Activated CD8-positive, alpha-beta T cell treated with anti-CD3 and anti-CD28 coated beads for 36 hours (primary cell): Measurements from ENCODE around the gene AXIN2. TPM values are rescaled to one million over a fixed set of nuclear protein-coding genes. Genes with fewer than 3 reads are reported as not detected.

Source experiments
- ATAC-seq: fragments of 200-7000 bp; cut with Tn5 transposase; one replicate; pipeline ENCODE4 v1.10.0; 2021; ENCODE audit warnings: mild to moderate bottlenecking, moderate library complexity
- CTCF ChIA-PET: fragments of 350-600 bp; sonication (Branson Sonifier 250); formaldehyde crosslinking; loops from one replicate; lab custom pipeline; 2021; ENCODE audit warnings: antibody characterized with exemption; lab: Charles Lee
- POLR2A ChIA-PET: fragments of 350-600 bp; sonication (Branson Sonifier 250); formaldehyde crosslinking; loops from one replicate; lab custom pipeline; 2021; ENCODE audit warnings: antibody characterized with exemption; lab: Charles Lee
- DNase-seq: peaks from one replicate; pipeline ENCODE4 v3.0.0-alpha.2; 2020
- H3K27ac Mint-ChIP-seq: one replicate; pipeline ENCODE4 v1.8.0; 2021; ENCODE audit warnings: mild to moderate bottlenecking, mixed read lengths
- H3K27me3 Mint-ChIP-seq: one replicate; pipeline ENCODE4 v1.8.0; 2021; ENCODE audit warnings: mixed read lengths
- H3K36me3 Mint-ChIP-seq: one replicate; pipeline ENCODE4 v1.8.0; 2021; ENCODE audit warnings: low read depth, mixed read lengths
- H3K4me1 Mint-ChIP-seq: one replicate; pipeline ENCODE4 v1.8.0; 2021; ENCODE audit warnings: low read depth, mixed read lengths
- H3K4me3 Mint-ChIP-seq: one replicate; pipeline ENCODE4 v1.8.0; 2021; ENCODE audit warnings: mild to moderate bottlenecking, moderate library complexity, mixed read lengths
- H3K9me3 Mint-ChIP-seq: one replicate; pipeline ENCODE4 v1.8.0; 2021; ENCODE audit warnings: mixed read lengths
- intact Hi-C: fragments of 100-400 bp; cut with micrococcal nuclease; formaldehyde crosslinking; loops from one replicate; pipeline ENCODE4 v1.10.0; 2022
- total RNA-seq, 2 experiments: library from RNA; stranded (reverse); gene quantifications; one replicate each; pipeline ENCODE4 v1.2.3, GENCODE V29; 2021
- TF ChIP-seq, protein P1 (sequence below): fragments of 200-600 bp; IDR thresholded peaks from one replicate; pipeline ENCODE4 v1.8.0; 2022; ENCODE audit warnings: antibody characterized with exemption, mild to moderate bottlenecking

AXIN2 gene
- total RNA-seq, 2 experiments from 2014 or later, result 0.69 to 1.0 TPM

DNA sequence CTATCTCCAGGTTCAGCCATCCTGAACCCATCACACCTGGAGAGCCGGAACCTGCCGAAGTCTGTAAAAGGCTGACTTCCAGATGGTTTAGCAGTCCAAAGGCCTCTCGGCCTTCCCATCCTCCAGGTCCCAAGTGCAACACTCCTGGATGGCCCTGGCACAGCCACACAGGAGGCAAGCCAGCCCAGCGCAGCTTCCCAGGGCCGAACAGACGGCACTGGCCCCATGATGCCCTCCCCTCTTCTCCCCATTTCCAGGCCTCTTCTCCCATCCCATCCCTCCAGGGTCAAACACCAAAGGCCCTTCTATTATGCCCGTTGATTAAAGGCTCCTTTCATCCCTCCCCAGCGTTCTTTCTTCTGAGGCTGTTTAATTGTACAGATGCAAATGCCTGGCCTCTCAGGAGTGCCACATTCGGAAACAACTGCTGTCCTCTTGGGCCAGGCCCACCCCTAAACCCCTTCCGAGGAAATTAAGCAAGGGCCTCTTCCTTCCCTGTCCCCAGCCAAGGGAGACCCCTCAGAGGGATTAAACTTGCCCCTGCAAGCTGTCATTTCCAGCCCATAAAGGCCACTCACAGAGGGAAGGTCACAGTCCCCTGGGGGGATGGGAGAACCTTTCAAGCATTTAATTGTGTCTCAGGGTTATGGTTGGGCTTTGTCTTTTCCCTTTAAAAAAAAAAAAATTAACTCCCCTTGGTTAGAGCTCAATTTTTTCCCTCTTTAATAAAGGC lies 30.8 kb downstream of the AXIN2 start:
- intact Hi-C loops, result no loop called here

DNA sequence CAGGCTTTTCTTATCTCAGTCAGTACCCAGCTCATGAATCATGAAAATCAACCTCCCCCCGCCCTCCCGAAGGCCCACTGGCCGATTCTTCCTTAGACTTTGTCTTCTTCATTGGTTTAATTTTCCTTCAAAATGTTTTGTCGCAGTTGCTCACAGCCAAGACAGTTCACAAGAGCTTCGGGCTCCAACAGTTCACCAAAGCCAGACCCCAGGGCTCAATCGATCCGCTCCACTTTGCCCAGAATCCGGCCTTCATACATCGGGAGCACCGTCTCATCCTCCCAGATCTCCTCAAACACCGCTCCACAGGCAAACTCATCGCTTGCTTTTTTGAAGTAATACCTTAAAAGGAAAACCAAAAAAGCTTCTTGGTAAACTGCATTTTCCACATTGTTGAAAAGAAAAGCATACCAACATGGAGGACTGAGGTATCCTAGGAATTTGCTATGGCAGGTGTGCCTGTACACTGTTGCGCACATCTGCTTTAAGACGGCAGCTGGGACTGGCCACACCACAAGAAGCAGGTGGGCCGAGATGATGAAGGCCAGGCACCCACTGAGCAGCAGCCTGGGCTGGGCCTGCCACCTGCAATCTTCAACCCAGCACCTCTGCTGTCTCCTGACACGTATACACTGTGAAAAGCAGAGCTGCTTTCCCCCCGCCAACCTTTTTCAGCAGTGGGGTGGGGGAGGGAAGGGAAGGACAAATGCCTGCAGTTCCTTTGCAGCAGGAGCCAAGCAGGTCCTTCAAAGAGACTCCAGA lies 31.5 kb downstream of the AXIN2 start:
- peaks cover 6% of the 10 kb centered on the region for H3K4me1 Mint-ChIP-seq
- no peak overlapping the region for H3K4me3 Mint-ChIP-seq
- H3K36me3 Mint-ChIP-seq, result no peaks in the 10 kb centered on the region
- H3K27me3 Mint-ChIP-seq, result no peaks in the 10 kb centered on the region
- ChIA-PET POLR2A (no interaction called here), CTCF (interaction anchor here (1.5 kb wide), 1 partner anchor 10 kb away, joined by 4 read pairs; no protein-coding TSS in a partner anchor)
- TF ChIP-seq, protein P1, sequence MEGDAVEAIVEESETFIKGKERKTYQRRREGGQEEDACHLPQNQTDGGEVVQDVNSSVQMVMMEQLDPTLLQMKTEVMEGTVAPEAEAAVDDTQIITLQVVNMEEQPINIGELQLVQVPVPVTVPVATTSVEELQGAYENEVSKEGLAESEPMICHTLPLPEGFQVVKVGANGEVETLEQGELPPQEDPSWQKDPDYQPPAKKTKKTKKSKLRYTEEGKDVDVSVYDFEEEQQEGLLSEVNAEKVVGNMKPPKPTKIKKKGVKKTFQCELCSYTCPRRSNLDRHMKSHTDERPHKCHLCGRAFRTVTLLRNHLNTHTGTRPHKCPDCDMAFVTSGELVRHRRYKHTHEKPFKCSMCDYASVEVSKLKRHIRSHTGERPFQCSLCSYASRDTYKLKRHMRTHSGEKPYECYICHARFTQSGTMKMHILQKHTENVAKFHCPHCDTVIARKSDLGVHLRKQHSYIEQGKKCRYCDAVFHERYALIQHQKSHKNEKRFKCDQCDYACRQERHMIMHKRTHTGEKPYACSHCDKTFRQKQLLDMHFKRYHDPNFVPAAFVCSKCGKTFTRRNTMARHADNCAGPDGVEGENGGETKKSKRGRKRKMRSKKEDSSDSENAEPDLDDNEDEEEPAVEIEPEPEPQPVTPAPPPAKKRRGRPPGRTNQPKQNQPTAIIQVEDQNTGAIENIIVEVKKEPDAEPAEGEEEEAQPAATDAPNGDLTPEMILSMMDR, result no peak
- H3K9me3 Mint-ChIP-seq, result no peaks in the 10 kb centered on the region
- no peak for DNase-seq
- no peak overlapping the region for H3K27ac Mint-ChIP-seq
- intact Hi-C loops, result no loop called here
- ATAC-seq, result no peak

More for the DNA sequence above, 30.8 kb downstream of the AXIN2 start:
- no peak for DNase-seq
- H3K4me3 Mint-ChIP-seq, result no peak overlapping the region
- no peaks in the 10 kb centered on the region for H3K27me3 Mint-ChIP-seq
- H3K36me3 Mint-ChIP-seq, result peaks cover 3% of the 10 kb centered on the region
- no peak for ATAC-seq
- CTCF ChIA-PET, result interaction anchor here (1.2 to 1.5 kb wide), 2 partner anchors 9 to 14 kb away, joined by 3 to 4 read pairs; no protein-coding TSS in a partner anchor
- TF ChIP-seq, protein P1, result no peak
- no peaks in the 10 kb centered on the region for H3K9me3 Mint-ChIP-seq
- POLR2A ChIA-PET, result interaction anchor here (1.0 kb wide), 1 partner anchor 11 kb away, joined by 3 read pairs; no protein-coding TSS in a partner anchor
- H3K4me1 Mint-ChIP-seq, result peaks cover 6% of the 10 kb centered on the region
- no peak overlapping the region for H3K27ac Mint-ChIP-seq

DNA sequence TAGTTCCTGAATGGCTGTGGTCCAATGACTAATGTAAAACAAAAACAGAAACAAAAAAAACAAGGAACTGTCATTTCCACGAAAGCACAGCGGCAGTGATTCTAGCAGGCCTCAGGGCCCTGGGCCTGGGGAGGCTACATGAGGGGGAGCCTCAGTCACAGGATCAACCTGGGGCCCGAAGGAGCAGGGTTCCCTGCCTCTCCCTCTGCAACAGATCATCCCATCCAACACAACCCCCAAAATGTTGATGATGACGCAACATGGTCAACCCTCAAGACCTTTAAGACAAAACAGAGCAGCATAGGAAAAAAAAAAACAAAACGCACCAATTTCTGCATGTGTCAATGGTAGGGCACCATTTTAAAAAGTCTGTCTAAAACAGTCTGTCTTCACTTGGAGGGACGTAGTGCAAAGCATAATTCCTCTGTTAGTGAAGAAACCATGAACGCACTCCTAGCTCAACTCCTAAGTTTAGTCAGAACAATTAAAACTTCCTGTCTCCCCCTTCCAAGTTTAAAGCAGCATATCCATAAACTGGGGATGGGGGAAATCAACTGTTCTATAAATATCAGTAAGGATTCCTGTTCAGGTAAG lies 32.3 kb downstream of the AXIN2 start:
- Mint-ChIP-seq H3K9me3 (no peaks in the 10 kb centered on the region), H3K36me3 (no peaks in the 10 kb centered on the region), H3K27me3 (no peaks in the 10 kb centered on the region), H3K4me3 (no peak overlapping the region), H3K27ac (no peak overlapping the region), H3K4me1 (peaks cover 10% of the 10 kb centered on the region)
- intact Hi-C loops, result no loop called here
- ChIA-PET CTCF (no interaction called here), POLR2A (no interaction called here)
- TF ChIP-seq, protein P1, result no peak
- DNase-seq, result no peak
- ATAC-seq, result no peak

DNA sequence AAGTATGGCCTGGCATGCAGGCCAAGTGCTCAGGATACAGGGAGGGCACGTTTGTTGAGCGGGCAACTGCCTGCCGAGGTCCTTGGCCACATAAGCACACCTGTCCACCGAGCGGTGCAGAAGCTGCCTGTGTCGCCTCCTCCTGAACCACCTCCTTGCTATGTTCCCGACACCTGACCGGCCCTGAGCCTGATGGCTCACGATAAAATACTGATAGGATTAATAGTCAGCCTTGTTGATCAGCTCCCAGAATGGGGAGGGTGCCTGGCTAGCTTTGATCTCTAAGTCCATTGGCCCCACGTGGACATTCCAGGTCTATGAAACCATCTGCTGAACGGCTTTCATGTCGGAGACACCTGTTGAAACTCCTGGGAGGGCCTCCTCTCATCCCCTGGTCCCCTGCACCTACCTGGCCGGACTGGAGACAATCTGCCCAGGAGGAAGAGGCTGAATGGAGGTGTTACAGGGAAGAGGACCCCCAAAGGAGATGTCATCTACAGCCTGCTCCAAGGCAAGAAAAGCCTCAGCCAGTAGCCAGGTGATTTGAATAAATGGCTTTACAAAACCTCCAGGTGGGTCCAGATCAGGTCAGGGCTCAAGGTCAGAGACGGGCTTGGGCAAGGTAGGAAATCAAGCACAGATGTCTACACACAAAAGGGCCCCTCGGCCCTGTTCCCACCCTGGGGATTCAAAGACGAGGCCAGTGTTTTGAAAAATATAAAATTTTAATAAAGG lies 33.4 kb downstream of the AXIN2 start:
- intact Hi-C loops, result no loop called here
- no peak overlapping the region for H3K4me3 Mint-ChIP-seq
- H3K9me3 Mint-ChIP-seq, result no peaks in the 10 kb centered on the region
- H3K36me3 Mint-ChIP-seq, result no peaks in the 10 kb centered on the region
- no peaks in the 10 kb centered on the region for H3K27me3 Mint-ChIP-seq
- DNase-seq (no peak), ATAC-seq (no peak)
- H3K27ac Mint-ChIP-seq, result no peak overlapping the region
- H3K4me1 Mint-ChIP-seq, result peaks cover 20% of the 10 kb centered on the region
- ChIA-PET POLR2A (no interaction called here), CTCF (no interaction called here)
- TF ChIP-seq, protein P1, result no peak
